GM12878 (cell line): ENCODE data around the gene UNC93A. TPM values are rescaled to one million over a fixed set of nuclear protein-coding genes. Genes with fewer than 3 reads are reported as not detected.

Experiments
- ATAC-seq: fragments of 200-7000 bp; cut with Tn5 transposase; 3 replicates; pipeline ENCODE4 v1.9.1; 2020; ENCODE audit warnings: mild to moderate bottlenecking, moderate library complexity
- BruUV-seq: library from RNA; stranded (reverse); fragments of 400-500 nt; replicated peaks from 2 replicates; lab custom pipeline; 2021; lab: Mats Ljungman, UMichigan
- CTCF ChIA-PET: fragments of 300-600 bp; sonication (Branson Sonifier 250); formaldehyde crosslinking; extraction: SDS; loops from one replicate; lab custom pipeline; 2021; ENCODE audit warnings: inconsistent platforms; lab: Yijun Ruan, JAX
- POLR2A ChIA-PET: fragments of 350-600 bp; formaldehyde crosslinking; extraction: SDS; loops from one replicate; lab custom pipeline; 2021; ENCODE audit warnings: inconsistent platforms; lab: Charles Lee
- RAD21 ChIA-PET: fragments of 300-600 bp; sonication (Branson Sonifier 250); formaldehyde crosslinking; loops from one replicate; lab custom pipeline; 2023; ENCODE audit warnings: antibody characterized with exemption; ENCODE audit not compliant: unreplicated experiment; lab: Charles Lee
- SMC1A ChIA-PET: fragments of 300-600 bp; sonication (Branson Sonifier 250); formaldehyde crosslinking; loops from one replicate; lab custom pipeline; 2023; ENCODE audit not compliant: unreplicated experiment, uncharacterized antibody; lab: Charles Lee
- DNase-seq: peaks from one replicate; pipeline ENCODE4 v3.0.0-alpha.2; 2011; ENCODE audit warnings: low read depth, low spot score
- FAIRE-seq: peaks from 3 replicates; lab custom pipeline; 2011; peaks lifted over from hg19 to GRCh38; lab: Jason Lieb, UNC
- H2AFZ ChIP-seq: 2 replicates; pipeline ENCODE4 v1.6.0; 2011; ENCODE audit warnings: low read depth, low read length, control low read depth; ENCODE audit not compliant: control insufficient read depth
- H3K27ac ChIP-seq: 2 replicates; pipeline ENCODE4 v1.5.1; 2011; ENCODE audit warnings: control low read depth; ENCODE audit not compliant: control insufficient read depth, insufficient read depth
- H3K27me3 ChIP-seq, 2 experiments: replicated peaks in 1 of 2; 2 replicates each; pipeline versions ENCODE4 v1.6.0 to v1.6.1; 2011; ENCODE audit warnings: low read length in 1 of 2; ENCODE audit not compliant: control insufficient read depth in 2 of 2, insufficient read depth in 2 of 2
- H3K36me3 ChIP-seq, 2 experiments: 2 replicates each; pipeline ENCODE4 v1.5.1; 2011; ENCODE audit warnings: low read length in 1 of 2; ENCODE audit not compliant: control insufficient read depth in 2 of 2, insufficient read depth in 2 of 2
- H3K4me1 ChIP-seq: 2 replicates; pipeline ENCODE4 v1.6.1; 2011; ENCODE audit warnings: mild to moderate bottlenecking, low read length, moderate library complexity, mixed read lengths; ENCODE audit not compliant: control insufficient read depth, insufficient read depth
- H3K4me2 ChIP-seq: 2 replicates; pipeline ENCODE4 v1.6.0; 2011; ENCODE audit warnings: control low read depth; ENCODE audit not compliant: control insufficient read depth, insufficient read depth
- H3K4me3 ChIP-seq: fragments of 200-600 bp; sonication (generic); 2 replicates; pipeline ENCODE4 v1.5.1; 2016
- H3K79me2 ChIP-seq: 2 replicates; pipeline ENCODE4 v1.6.0; 2011; ENCODE audit warnings: low read length; ENCODE audit not compliant: control insufficient read depth, insufficient read depth
- H3K9ac ChIP-seq: 2 replicates; pipeline ENCODE4 v1.8.0; 2011; ENCODE audit warnings: low read length, control low read depth, mixed read lengths; ENCODE audit not compliant: control insufficient read depth, insufficient read depth
- H3K9me3 ChIP-seq: replicated peaks from 3 replicates; pipeline ENCODE4 v1.5.1; 2011; ENCODE audit warnings: mild to moderate bottlenecking, low read length; ENCODE audit not compliant: control insufficient read depth, insufficient read depth
- H4K20me1 ChIP-seq: 2 replicates; pipeline ENCODE4 v1.6.0; 2011; ENCODE audit not compliant: control insufficient read depth, insufficient read depth
- GABPA ChIP-seq: IDR thresholded peaks from 2 replicates; pipeline ENCODE4 v1.6.1; 2014; ENCODE audit warnings: antibody characterized with exemption, low read depth, mild to moderate bottlenecking, inconsistent platforms
- IKZF2 ChIP-seq, 2 experiments: fragments of 450-650 bp; IDR thresholded peaks; 2 replicates each; pipeline ENCODE4 v1.6.1; 2017; ENCODE audit warnings: mild to moderate bottlenecking in 2 of 2, moderate library complexity in 2 of 2
- MXI1 ChIP-seq: fragments of 150-350 bp; IDR thresholded peaks from 2 replicates; pipeline ENCODE4 v1.6.1; 2011; ENCODE audit warnings: low read depth, mild to moderate bottlenecking, inconsistent platforms, low read length, improper control_type of control experiment
- NBN ChIP-seq: fragments of 450-650 bp; IDR thresholded peaks from 2 replicates; pipeline ENCODE4 v1.6.1; 2016
- NFXL1 ChIP-seq: fragments of 450-650 bp; IDR thresholded peaks from 2 replicates; pipeline ENCODE4 v1.6.1; 2017; ENCODE audit warnings: antibody characterized with exemption, mild to moderate bottlenecking, borderline replicate concordance
- POLR2AphosphoS5 ChIP-seq: IDR thresholded peaks from 2 replicates; pipeline ENCODE4 v1.6.1; 2011; ENCODE audit warnings: mild to moderate bottlenecking, low read length, inconsistent platforms
- STAT3 ChIP-seq: IDR thresholded peaks from 2 replicates; pipeline ENCODE4 v1.6.1; 2011; ENCODE audit warnings: low read depth, low read length, improper control_type of control experiment
- SUPT20H ChIP-seq: IDR thresholded peaks from 2 replicates; pipeline ENCODE4 v1.6.1; 2011; ENCODE audit warnings: low read depth, mild to moderate bottlenecking, low read length, moderate library complexity, borderline replicate concordance; ENCODE audit not compliant: control insufficient read depth
- TCF12 ChIP-seq: IDR thresholded peaks from 2 replicates; pipeline ENCODE4 v1.6.1; 2011; ENCODE audit warnings: low read depth, mild to moderate bottlenecking, low read length
- USF2 ChIP-seq: IDR thresholded peaks from 2 replicates; pipeline ENCODE4 v1.6.1; 2011; ENCODE audit warnings: low read depth, low read length, improper control_type of control experiment, borderline replicate concordance
- WGBS: methylation state at CpG from one replicate; pipeline ENCODE4 v1.1.6; 2016; ENCODE audit warnings: low lambda C conversion rate; ENCODE audit not compliant: insufficient replicate concordance, insufficient coverage; ENCODE audit errors: missing lambda C conversion rate; 5-methylcytosine and 5-hydroxymethylcytosine counted together
- in situ Hi-C: fragments of 300-500 bp; cut with MboI; formaldehyde crosslinking; loops from 9 replicates; pipeline ENCODE4 v1.14.3; 2018; ENCODE audit warnings: mixed read lengths
- intact Hi-C: fragments of 100-400 bp; cut with micrococcal nuclease; formaldehyde crosslinking; loops from one replicate; pipeline ENCODE4 v1.14.2; 2022; ENCODE audit not compliant: unreplicated experiment
- polyA plus RNA-seq, 11 experiments: library from polyadenylated mRNA; depleted of rRNA in 4 of 11; unstranded in 6 of 11; stranded (reverse) in 5 of 11; fragments of >200 nt; fragmentation: Nextera tagmentation in 4 of 11; fragmentation: Illumina TruSeq in 1 of 11; extraction: Ambion mirVana in 4 of 11; extraction: Trizol in 1 of 11; gene quantifications; 1 replicate in 1 of 11; 2 replicates in 10 of 11; pipeline versions ENCODE4 v1.2.1 to v1.2.3, GENCODE V29; 2011 to 2016; ENCODE audit warnings: inconsistent platforms in 2 of 11, missing spikeins in 2 of 11, low read depth in 1 of 11
- total RNA-seq, 4 experiments: library from RNA; depleted of rRNA in 3 of 4; stranded (reverse); fragments of >200 nt in 3 of 4; fragmentation: Illumina TruSeq in 1 of 4; extraction: Trizol in 1 of 4; gene quantifications; 2 replicates each; pipeline versions ENCODE4 v1.2.1 to v1.2.3, GENCODE V29; 2013 to 2021

Gene UNC93A
- total and polyA plus RNA-seq, 10 of the 15 experiments (the other 5 are each of a cell fraction or from before 2014, with no cell fraction given), result 0.37 TPM; not detected in 9

DNA sequence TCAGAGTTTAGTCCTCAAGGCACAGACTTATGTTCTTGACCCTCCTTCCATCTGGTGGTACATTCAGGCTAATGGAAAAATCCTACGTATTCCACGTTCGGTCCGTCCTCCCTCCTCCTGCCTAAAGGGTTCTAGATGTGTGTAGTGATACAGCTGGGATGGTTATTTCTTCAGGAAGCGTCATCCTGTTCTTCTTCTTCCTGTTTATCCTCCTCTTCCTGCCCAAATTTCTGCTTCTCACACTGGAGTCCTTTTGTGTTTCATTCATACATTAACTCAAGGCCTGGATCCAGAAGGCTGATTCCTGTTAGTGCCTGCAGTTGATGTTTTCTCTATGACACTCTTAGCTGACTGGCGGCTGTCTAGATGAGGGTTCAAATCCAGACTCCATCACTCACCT lies 16.8 kb upstream of the UNC93A start (continued):
- no peak for TF ChIP-seq USF2
- no peak for TF ChIP-seq POLR2AphosphoS5
- TF ChIP-seq IKZF2 (IDR thresholded peaks at IDR 0.05), result no peak
- no peak for TF ChIP-seq MXI1
- TF ChIP-seq NBN, result no peak
- no peak for TF ChIP-seq NFXL1
- TF ChIP-seq STAT3, result no peak
- TF ChIP-seq TCF12, result no peak

DNA sequence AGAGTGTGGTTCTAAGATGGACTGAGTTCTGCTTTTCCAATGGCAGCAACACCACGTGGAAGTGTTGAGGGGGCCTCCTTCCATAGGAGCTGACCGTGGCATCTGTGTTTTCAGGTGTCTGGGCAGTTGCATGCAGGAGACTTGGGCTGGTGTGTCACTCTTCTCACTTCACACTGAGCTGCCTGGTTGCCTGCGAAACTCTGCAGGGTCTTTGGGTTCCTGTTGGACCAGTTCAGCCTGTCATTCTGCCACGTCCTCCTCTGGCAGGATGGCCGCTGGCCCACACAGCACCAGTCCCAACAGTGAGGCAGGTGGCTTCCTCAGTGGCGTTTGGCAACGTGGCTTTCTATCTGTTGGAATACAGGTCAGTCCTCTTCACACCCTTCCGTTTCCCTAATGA lies 16.1 kb upstream of the UNC93A start:
- no TSS peak for BruUV-seq
- ChIA-PET RAD21 (interaction anchor here (1.0 kb wide), 1 partner anchor 500 kb away, joined by 3 read pairs; no protein-coding TSS in a partner anchor), CTCF (interaction anchor here (0.6 to 1.6 kb wide), 2 partner anchors 108 to 500 kb away, joined by 3 to 5 read pairs; no protein-coding TSS in a partner anchor), SMC1A (no interaction called here), POLR2A (no interaction called here)
- peaks cover 0 to 5% of the 10 kb centered on the region in 2 experiments for H3K27me3 ChIP-seq
- WGBS, result 11% methylated on average over 8 of the region's 8 CpGs
- ATAC-seq (no peak), DNase-seq (no peak), FAIRE-seq (no peak)
- H2AFZ ChIP-seq, result no peak overlapping the region
- H3K4me3 ChIP-seq, result no peak overlapping the region
- H3K36me3 ChIP-seq, result no peaks in the 10 kb centered on the region
- H3K4me2 ChIP-seq, result no peak overlapping the region
- H3K9ac ChIP-seq, result no peak overlapping the region
- intact Hi-C loops (no loop called here), in situ Hi-C loops (no loop called here)
- no peaks in the 10 kb centered on the region for H4K20me1 ChIP-seq
- no peak overlapping the region for H3K27ac ChIP-seq
- H3K79me2 ChIP-seq, result no peaks in the 10 kb centered on the region
- no peaks in the 10 kb centered on the region for H3K9me3 ChIP-seq
- no peaks in the 10 kb centered on the region for H3K4me1 ChIP-seq
- TF ChIP-seq GABPA (no peak), SUPT20H (no peak)
